ENCODE results near the gene TMEM100. TPM values are rescaled to one million over a fixed set of nuclear protein-coding genes. Genes with fewer than 3 reads are reported as not detected.

TMEM100 gene, protein sequence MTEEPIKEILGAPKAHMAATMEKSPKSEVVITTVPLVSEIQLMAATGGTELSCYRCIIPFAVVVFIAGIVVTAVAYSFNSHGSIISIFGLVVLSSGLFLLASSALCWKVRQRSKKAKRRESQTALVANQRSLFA
- not detected for total RNA-seq

DNA sequence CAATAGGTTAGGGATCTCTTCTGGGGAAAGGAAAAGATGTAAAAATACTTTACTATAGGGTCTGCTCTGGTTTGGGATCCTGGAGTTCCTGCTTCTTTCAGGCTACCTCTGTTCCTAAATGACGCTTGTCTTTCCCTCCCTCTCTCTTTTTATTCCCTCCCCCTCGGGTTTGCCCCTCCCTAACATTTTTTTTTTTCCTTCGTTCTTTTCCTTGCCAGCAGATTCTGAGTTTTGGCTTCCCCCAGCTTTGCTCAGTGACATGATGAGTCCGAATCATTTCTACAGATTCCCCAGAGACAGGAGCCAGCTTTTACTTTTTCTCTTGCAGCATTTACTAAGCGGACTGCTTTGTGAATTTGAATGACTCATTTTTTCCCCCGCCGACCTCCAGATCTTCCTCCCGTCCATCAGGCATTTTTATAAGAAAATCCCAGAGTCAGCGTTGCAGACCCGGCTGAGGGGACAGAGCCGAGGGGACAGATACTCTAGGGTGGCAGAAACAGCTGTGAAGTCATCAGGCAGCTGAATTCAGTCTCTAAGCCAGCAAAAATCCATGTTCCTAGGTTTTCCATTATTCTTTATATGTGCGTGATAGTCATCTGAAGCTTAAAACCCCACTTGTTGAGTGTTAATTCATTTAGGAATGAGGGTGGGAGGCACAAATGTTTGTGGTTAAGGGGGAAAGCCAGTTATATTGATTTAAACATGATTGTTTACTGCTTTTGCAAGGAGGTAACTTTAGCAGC, at the start of gene TMEM100:
Gene TMEM100, minus strand, starts transcription at position 123 of the 746 bp plus-strand sequence. CDS start 1,794 bp downstream, outside the sequence.
- no peak for DNase-seq

DNA sequence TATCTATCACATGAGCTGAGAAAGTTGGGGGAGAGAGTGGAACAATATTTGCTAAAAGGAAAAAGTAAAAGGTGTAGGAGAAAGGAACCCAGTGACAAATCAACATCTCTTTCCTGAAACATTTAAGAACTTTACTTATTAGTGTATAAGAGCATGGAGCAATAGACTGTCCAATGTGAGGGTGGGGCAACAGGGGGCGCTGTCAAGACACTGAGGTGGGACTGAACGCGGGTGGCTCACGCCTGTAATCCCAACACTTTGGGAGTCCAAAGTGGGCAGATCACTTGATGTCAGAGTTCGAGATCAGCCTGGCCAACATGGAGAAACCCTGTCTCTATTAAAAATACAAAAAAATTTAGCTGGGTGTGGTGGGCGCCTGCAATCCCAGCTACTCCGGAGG, 49.4 kb upstream of the TMEM100 start:
- no peak for DNase-seq

DNA sequence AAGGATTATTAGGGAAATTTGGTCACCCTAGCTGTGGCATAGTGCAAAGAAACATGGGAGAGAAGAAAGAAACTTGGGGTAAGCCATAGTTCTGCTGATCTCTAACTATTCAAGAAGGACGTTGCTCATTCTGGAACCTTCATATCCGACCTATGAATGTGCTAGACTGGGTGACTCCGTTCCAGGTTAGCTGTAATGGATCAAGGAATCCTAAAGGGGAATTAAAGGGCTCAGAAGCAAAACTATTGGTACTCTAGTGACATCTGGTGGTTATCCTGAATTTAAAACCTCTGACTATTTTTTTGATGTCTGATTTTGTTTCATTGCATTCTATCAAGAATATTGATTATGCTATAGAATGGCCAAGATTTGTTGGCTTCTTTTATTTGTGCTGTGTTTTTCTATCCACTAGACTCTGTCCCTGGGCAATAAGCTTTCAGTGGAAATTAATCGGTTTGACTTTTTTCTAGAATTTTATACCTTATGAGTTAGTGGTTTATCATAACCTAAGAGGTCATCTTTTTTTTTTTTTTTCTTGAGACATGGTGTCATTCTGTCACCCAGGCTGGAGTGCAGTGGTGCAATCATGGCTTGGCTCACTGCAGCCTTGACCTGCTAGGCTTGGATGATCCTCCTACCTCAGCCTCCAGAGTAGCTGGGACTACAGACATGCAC, 47.7 kb upstream of the TMEM100 start:
- no peak for DNase-seq

DNA sequence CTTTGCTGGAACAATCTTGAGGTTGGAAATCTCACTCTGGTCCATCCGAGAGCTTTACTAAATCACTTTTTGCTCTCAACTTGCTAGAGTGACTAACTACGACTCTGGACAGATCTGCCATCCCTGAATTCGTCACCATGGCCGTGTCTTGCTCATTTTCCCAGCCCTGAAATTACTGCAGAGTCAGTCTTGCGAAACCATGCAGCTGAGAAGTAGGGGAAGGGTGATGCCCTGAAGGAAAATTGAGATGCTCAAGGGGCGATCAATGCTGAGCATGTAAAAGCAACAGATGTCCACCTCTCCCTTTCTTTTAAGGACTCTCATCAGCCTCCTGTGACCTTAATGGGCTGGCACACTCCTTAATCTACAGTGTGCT, 46.9 kb upstream of the TMEM100 start:
- DNase-seq = no peak

DNA sequence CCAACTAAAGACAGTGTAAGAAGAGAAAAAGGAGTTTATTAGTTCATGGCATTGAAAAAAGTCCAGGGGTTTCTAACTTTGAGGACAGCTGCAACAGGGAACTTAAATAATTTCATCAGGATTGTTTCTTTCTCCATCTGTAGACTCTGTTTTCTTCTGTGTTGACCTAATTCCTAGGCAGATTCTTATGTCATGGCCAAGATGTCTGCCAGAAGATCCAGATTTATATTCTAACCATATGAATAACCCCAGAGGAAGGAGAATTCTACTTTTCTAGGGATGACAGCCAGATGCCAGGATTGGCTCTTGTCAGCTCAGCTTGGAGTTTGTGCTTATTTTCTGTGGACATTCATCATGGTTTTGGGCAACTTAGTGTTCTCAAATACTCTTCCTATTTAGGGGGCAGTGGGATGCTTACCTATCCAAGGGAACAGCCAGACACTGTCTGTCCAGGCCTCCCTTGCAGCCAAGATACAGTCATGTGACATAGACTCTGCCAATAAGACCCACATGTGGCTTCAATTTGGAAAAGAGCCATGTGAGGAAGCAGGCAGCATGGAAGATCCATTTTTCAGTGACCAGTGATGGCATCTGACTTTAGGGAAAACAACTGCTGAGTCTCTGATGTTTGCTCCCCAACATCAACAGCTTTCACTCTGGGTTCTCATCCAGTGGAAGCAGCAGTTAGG, 46.4 kb upstream of the TMEM100 start:
- no peak for DNase-seq

DNA sequence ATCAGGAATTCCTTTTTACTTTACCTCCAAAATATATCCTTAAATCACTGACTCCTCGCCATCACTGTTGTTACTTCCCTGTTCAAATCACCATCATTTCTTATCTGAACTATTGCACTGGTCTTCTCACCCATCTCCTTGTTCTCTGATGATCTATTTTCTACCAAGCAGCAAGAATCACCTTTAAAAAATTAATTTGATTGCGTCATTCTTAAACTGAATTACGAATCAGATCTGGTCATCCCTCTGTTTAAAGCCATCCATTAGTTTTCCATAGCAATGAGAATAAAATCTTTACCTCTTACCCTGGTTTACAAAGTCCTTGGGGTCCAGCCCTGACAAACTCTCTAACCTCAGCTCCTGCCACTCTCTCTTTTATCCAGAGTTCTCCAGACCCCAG, 42.8 kb upstream of the TMEM100 start:
- no peak for DNase-seq

DNA sequence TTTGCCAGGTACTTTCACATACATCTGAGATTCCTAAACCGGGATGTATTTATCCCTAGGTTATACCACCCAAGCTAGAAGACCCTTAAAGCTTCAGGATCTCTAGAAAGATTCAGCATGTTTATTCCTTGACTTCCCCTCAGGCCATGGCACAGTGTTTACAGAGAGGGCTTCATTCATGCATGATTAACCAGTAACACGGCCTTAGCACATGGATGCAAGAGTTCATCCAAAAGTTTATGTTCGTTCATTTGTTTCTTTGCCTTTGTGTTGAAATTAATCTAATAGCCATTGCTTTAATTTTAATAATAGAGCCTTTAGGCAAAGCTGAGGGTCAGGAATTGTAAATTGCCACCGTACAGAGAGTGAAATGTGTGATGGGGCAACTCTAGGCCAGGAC, 41.9 kb upstream of the TMEM100 start:
- no peak for DNase-seq

DNA sequence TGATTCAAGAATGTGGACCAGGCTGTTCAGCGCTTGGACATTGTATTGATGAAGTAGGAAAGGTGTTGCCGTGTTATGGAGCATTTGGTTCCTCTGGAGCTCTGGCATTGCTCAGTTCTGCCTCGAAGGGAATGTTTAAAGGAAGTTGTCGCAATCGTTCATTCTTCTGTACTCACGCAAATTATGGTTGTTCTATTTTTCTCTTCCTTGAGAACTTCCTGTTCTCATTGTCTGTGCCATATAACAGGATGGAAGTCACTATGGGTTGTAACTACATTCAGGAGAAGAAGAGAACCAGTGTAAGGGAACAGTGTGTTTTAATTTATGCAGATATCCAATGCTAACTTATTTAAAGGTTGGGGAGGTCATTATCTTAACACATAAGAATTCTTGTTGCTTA, 41.2 kb upstream of the TMEM100 start:
- DNase-seq = no peak

DNA sequence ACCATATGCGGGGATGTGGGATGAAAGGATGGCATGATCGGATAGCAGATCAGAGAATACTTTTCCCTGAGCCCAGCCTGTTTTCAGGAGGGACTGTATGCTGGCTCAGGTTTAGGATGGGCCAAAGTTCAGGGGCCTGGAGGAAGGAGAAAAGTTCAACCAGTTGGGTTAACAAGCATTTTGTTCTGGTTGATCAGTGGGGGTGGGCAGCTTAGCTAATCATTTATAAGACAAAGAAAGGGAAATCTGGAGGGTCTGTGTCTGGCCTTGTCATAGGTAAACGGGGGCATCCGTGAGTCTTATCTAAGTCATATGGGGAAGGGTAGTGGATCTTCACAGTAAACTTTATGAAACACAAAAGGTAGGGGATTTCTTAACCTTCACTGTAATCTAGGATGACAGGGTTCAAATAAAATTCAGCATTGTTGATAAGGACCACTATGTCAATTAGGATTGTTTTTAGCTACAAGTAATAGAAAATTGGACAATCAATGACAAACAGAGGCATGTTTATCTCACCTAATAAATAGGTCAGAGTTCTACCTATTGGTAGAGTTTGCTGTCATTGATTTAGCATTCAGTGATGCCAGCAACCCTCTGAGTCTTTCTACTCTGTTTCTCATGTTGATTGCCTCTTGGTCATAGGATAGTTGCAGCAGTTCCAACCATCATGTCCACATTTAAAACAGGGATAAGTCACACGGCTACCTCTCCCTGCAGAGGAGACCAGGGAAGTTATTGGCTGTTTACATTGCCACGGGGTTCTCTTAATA, 39.6 kb upstream of the TMEM100 start:
- DNase-seq = no peak

DNA sequence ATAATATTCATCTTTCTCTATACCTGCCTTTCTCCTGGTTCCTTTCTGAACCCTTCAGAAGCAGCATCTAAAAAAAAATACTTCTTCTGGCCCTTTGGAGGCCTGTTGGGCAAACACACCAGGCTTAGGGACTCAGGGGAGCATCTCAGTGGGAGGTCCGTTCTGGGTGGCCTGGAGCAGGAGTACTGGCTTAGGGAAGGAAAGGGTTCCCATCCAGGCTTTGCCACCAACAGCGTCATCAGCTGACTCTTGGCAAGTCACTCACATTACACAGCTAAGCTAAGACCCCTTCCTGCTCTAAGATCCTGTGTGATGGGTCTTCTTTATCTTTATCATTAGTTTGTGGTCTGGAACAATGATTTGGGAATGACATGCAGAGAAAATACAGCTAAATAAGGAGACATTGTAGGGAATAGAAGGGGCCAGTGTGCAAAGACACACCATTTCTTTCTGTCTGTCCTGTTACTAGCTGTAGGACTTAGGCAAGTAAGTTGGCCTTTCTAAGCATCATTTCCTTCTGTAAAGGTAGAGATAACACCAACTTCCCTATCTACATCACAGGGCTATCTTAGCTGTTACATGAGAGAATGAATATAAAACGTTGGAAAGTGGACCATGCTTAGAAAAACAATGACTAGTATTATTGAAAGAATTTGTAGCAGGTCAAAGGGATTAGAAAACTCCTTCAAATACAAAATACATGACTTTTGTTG, 38.1 kb upstream of the TMEM100 start:
- DNase-seq = no peak

DNA sequence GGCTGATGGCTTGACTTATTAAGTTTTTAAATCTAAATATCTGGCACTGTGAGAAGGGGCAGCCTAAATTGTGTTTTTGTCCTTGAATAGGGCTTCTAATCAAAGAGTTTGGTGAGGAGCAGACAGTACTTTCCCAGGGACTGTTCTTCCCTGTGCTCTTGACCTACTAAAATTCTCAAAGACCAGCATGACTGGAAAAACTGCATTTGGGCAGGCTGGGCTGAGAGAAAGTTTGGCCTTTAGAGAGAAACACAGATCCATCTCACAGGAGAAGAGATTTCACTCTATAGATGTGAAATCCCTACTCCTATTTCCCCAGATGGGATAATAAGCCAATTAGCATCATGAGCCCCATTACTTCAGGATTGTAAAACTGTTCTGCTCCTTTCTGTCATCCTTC, 35.5 kb upstream of the TMEM100 start:
- no peak for DNase-seq

DNA sequence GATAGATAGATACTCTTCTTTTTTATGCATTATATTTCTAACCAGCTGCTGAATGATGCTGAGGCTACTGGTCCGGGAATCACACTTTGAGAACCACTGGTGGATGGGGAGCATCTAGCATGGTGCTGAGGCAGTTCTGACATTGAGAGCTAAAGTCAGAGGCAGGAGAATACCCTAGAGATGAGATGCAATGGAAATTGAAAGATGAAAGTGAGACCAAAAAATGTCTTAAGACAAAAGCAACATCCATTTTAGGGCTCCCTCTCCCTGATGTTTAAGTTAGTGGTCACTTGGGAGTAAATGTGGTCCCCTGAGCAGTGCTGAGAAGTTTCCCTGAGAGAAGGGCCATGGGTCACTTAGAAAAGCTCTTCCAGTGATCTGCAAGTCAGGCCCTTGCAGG, 35.0 kb upstream of the TMEM100 start:
- DNase-seq = no peak

DNA sequence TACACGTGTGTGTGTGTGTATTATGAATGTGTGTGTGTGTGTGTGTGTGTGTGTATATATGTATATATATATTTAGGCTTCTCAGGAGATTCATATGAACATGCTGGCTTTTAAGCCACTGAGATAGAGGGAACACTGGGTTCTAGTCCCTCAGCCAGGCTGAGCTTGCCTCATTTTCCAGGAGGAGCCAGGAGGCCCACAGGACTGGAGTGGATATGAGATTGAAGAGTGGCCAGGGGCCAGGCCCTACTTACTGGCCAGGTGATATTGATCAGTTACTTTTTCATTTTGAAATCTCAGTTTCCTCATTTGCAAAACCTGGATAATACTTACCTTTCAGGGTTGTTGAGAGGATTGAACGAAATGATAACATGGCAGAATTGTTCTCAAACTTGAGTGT, 34.0 kb upstream of the TMEM100 start:
- DNase-seq = no peak

DNA sequence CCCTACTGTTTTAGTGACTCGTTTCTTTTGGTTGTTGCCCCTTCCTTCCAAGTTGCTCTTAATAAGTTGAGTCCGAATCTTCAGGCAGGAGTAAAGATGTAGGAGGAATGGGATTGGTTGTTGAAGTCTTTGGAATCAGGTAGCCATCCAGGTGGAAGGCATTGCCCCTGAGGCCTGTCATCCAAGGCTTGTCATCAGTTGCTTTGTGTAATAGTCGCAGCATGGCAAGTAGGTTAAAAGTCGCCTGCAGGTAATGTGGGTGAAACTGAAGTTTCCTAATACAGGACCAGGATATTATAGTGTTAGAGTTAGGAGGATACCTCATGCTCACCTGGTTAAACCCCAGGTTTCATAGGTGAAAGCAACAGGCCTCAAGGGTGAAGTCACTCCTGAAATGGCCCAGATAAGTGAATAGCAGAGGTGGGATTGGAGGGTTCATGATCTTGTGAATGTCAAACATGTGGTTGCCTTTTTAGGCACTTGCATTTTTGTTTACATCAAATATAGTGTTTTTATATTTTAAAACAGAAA, 29.1 kb upstream of the TMEM100 start:
- no peak for DNase-seq

DNA sequence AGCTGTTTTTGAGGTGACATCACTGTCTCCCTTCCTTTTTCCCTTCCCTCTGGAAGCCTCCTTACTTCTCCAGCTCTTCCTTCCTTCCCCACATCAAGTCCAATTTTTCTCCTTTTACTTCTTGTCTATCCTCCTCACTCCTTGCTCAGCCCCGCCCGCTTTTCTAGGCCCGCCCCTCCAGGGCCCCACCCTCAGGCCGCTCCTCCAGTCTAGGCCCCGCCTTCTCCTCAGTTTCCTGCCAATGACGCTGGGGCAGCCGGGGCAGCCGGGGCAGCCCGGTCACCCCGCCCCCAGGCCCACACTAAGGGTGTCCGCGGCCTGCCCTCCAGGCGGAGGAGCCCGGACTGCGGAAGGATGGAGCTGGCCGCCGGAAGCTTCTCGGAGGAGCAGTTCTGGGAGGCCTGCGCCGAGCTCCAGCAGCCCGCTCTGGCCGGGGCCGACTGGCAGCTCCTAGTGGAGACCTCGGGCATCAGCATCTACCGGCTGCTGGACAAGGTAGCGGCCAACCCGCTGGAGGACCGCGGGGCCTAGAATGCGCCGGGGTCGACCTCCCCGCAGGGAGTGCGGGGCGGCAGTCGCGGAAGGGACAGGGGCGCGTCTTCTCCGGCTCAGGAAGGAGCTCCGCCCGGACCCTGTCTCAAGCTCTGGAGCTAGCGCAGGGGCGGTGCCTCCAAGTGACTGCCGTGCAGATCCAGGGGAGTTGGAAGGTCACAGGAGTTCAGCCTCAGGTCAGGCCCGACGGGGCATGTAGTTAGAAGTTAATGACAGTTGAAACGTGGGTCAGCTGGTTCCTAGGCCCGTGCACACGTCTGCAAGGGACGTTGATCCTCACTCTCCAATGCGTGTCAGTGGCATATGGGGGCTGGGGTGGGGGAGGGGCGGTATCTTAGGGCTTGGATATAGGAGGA, 28.3 kb upstream of the TMEM100 start, which contains the start of gene PCTP:
Gene PCTP, plus strand, starts transcription at position 302 of the 908 bp plus-strand sequence. Its CDS starts 53 bp downstream, at position 355.
- DNase-seq = peak; percentile 45

DNA sequence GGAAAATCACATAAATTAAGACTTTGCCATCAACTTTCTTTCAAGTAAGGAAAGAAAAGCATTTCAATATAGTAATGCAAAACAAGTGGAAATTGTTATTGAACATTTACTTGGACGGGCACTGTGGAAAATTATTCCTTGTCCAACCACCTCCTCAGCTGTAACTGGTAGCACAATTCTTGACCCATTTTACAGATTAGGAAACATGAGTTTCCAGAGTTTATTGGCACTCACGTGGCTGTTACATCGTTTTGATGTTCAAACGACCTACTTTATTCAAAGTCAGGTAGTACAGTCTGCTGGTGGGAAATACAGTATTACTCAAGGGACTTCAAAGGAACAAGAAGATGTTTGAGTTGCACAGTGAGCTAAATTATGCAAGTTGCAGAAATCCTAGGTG, 27.3 kb upstream of the TMEM100 start:
- no peak for DNase-seq

DNA sequence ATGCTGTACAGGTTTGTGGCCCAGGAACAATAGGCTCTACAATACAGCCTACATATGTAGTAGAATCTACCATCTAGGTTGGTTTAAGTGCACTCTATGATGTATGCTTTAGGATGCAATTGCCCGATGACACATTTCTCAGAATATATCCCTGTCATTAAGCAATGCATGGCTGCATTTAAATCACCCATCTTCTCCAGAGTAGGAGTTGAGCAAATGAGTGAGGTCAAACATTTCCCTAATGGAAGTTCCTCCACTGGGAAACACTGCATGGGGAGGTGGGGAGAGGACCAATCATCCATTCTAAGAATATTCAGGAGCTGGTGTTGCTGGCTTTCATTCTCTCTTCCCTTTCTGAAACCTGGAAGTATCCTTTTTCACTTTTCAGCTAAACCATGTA, 26.2 kb upstream of the TMEM100 start:
- DNase-seq = no peak

DNA sequence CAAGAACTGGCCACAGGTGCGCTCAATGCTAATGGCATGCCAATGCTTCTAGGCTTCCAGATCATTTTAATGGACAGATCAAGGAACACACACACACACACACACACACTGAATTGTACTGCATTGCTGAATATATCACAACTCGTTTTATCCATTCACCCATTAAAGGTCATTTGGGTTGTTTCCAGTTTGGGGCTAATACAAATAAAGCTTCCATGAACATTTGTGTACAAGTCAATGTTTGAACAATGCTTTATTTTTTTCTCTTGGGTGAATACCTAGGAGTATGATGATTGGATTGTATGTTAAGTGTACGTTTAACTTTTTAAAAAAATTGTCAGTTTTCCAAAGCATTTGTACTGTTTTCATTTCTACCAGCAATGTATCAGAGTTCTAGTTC, 24.5 kb upstream of the TMEM100 start:
- DNase-seq = no peak

DNA sequence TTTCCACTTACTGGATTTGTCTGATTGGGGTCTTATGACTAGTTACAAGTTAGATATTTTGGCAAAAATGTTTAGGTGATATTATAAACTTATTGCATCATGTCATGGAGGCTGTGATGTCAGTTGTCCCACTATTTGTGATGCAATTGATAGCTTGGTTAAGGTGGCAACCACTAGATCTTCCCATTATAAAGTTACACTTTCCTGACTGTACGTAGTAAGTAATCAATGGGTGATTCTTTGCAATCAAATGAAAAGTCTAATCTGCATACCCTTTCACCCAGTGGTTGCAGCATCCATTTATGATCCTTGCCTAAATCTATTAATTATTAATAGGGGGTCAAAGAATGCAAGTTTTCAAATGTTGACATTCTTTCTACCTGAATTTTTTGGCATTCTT, 23.8 kb upstream of the TMEM100 start:
- DNase-seq = no peak

DNA sequence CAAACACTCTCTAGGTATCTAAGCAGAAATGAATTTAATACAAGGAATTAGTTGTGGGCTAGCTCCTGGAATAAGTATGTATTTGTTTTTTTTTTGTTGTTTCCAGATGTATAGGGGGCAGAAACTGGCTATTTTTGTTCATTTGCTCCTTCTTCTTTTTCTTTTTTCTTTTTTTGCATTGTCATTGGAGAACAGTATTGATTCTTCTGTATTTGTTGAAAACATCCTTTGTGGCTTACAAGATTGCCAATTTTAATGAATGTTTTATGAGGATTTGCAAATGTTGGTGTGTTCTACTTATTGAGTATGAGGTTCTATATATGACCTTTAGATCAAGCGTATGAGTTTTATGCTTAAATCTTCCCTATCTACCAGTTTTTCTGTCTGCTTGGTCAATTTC, 22.6 kb upstream of the TMEM100 start:
- no peak for DNase-seq

Measured in effector CD4-positive, alpha-beta T cell (primary cell).